ENCODE data around the gene HIPK2. TPM values are rescaled to one million over a fixed set of nuclear protein-coding genes. Genes with fewer than 3 reads are reported as not detected.

The HIPK2 gene
- total RNA-seq, 6 experiments from 2014 or later, result 48.5 to 68.0 (median 59.6) TPM

- intact Hi-C loops (cut with DNase I), result no loop called here
- no peaks in the 10 kb centered on the region for H3K36me3 ChIP-seq
- ATAC-seq, result no peak
- peaks cover 0 to 84% (median 40%) of the 10 kb centered on the region in 4 donors for H3K4me1 ChIP-seq
- no peak overlapping the region for H3K4me3 ChIP-seq
- H3K9me3 ChIP-seq, result no peaks in the 10 kb centered on the region
- TF ChIP-seq CTCF (IDR thresholded peaks at IDR 0.05) (no peak), POLR2A (IDR thresholded peaks at IDR 0.05) (no peak)
- H3K27ac ChIP-seq, result no peak overlapping the region
- no peak for DNase-seq
- WGBS (ENCODE audit: insufficient coverage, low coverage, low lambda C conversion rate, missing lambda C conversion rate), result 37% methylated on average over 5 of the region's 5 CpGs
- H3K27me3 ChIP-seq, result no peaks in the 10 kb centered on the region
Measured at GRCh38 chr7:139752148-139752547, 25.6 kb downstream of the HIPK2 start.

- H3K27me3 ChIP-seq, result no peaks in the 10 kb centered on the region
- H3K9me3 ChIP-seq, result no peaks in the 10 kb centered on the region
- 93% methylated on average over 6 of the region's 6 CpGs for WGBS (ENCODE audit: insufficient coverage, low coverage, low lambda C conversion rate, missing lambda C conversion rate)
- no peak overlapping the region for H3K4me3 ChIP-seq
- TF ChIP-seq POLR2A (IDR thresholded peaks at IDR 0.05) (no peak), CTCF (IDR thresholded peaks at IDR 0.05) (no peak)
- H3K4me1 ChIP-seq, result peaks cover 0 to 87% (median 47%) of the 10 kb centered on the region in 4 donors
- no peaks in the 10 kb centered on the region for H3K36me3 ChIP-seq
- ATAC-seq (no peak), DNase-seq (no peak)
- no peak overlapping the region for H3K27ac ChIP-seq
- intact Hi-C loops (cut with DNase I), result no loop called here
Measured at GRCh38 chr7:139750459-139751095, 27.2 kb downstream of the HIPK2 start.

- Histone ChIP-seq H3K27ac (no peak overlapping the region), H3K9me3 (no peaks in the 10 kb centered on the region), H3K4me3 (no peak overlapping the region), H3K4me1 (peaks cover 2 to 87% (median 51%) of the 10 kb centered on the region in 4 donors), H3K27me3 (no peaks in the 10 kb centered on the region), H3K36me3 (no peaks in the 10 kb centered on the region)
- intact Hi-C loops (cut with DNase I), result no loop called here
- no peak for TF ChIP-seq POLR2A (IDR thresholded peaks at IDR 0.05)
- no peak for TF ChIP-seq CTCF (IDR thresholded peaks at IDR 0.05)
- ATAC-seq (peak in 2 of 4 donors; percentile 4 to 8), DNase-seq (no peak)
- 67% methylated on average over 5 of the region's 10 CpGs for WGBS (ENCODE audit: insufficient coverage, low coverage, low lambda C conversion rate, missing lambda C conversion rate)
Measured at GRCh38 chr7:139749545-139749944, 28.3 kb downstream of the HIPK2 start.

GRCh38 chr7:139748941-139749340 is 28.9 kb downstream of the HIPK2 start:
- no peak for DNase-seq
- Histone ChIP-seq H3K27ac (no peak overlapping the region), H3K27me3 (no peaks in the 10 kb centered on the region), H3K4me3 (no peak overlapping the region), H3K4me1 (peaks cover 2 to 87% (median 49%) of the 10 kb centered on the region in 4 donors), H3K36me3 (no peaks in the 10 kb centered on the region), H3K9me3 (no peaks in the 10 kb centered on the region)
- intact Hi-C loops (cut with DNase I), result no loop called here
- no peak for TF ChIP-seq CTCF (IDR thresholded peaks at IDR 0.05)
- no peak for TF ChIP-seq POLR2A (IDR thresholded peaks at IDR 0.05)
- WGBS (ENCODE audit: insufficient coverage, low coverage, low lambda C conversion rate, missing lambda C conversion rate), result 72% methylated on average over 5 of the region's 5 CpGs
- ATAC-seq, result no peak
